Heart left ventricle (tissue), 13 donors: Measurements from ENCODE around the gene LCP2.

ENCODE experiments used
- CTCF ChIP-seq, 12 donors: fragments of 200-600 bp; sonication (generic) in 4 of 12; IDR thresholded peaks; one replicate each; pipeline versions ENCODE4 v1.5.0 to v1.8.0; 2018 to 2022; ENCODE audit warnings: antibody characterized with exemption in 12 of 12, mild to moderate bottlenecking in 5 of 12
- POLR2A ChIP-seq, 2 donors: fragments of 450-650 bp; IDR thresholded peaks; one replicate each; pipeline ENCODE4 v1.6.1; 2017; ENCODE audit warnings: antibody characterized with exemption in 2 of 2, mild to moderate bottlenecking in 2 of 2, moderate library complexity in 2 of 2
- donor health status: ischemic (EF 13 %, LVEDD 7.1; RV severe dilation, severe dysfunction).
- donor health status: DM: no; HTN: yes; CAD: no.
- donor health status: DM: no; HTN: no; CAD: no.
- donor health status: ischemic (EF 25% LVEDD 6.9; RV normal size, moderate dysfunction).
- donor health status: ischemic (EF 25% LVEDD 5.7; RV mildly dilated, moderate dysfunction).
- donor health status: ischemic (EF 35%, LVEDD 5.7; RV mildly dilated, moderate dysfunction).
- donor health status: nonischemic (EF 11% LVEDD 7.7; RV severe dilation, severe dysfunction).
- donor health status: DM: yes; HTN: yes; CAD: no.
- donor health status: PGD.
- donor health status: ischemic (EF 29% LVEDD 5.4; RV normal size, mild dysfunction).
- donor health status: nonischemic (EF 23%, LVEDD 6.1; RV moderate dilation, normal function).

DNA sequence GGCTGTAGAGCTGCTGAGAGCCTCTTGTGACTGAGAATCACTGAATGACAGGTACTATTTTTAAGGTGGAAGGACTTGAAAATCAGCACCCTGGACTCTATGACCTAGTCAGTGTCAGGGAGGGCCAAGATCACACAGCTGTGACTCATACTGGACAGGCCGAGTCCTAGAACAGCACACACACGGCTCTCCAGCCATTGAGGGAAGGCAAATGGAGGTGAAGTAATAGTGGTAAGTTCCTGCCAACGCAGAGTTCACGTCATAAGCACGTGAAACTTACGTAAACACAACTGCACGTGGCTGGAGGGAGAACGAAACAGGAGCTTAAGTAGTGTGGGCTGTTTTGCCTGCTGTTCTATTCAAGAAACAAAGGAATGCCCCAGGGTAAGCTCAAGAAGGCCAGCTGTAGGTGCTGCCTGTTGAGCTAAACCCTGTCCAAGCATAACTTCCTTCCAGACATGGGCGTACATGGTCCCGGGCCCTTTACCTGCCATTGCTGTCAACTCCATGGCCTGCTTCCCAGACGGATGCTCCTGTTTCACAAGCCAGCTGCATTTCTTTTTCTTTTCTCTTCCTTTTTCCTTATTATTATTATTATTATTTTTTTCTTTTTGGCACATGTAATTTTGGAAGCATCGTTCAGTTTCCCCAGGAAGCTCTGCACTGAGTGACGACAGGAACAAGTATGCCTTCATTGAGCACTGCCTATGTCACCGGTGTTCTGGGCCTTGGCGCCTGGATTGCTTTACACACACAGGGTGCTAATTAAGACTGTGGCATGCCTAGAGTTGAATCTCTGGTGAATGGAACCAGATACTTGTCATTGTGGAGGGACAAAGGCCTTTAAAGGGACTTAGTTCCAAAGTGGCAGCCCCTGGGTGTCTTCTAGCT is 10.2 kb upstream of the LCP2 start:
- no peak for TF ChIP-seq POLR2A (IDR thresholded peaks at IDR 0.05)
- no peak for TF ChIP-seq CTCF (IDR thresholded peaks at IDR 0.05)
